Measurements from ENCODE around the gene ZNF74. TPM values are rescaled to one million over a fixed set of nuclear protein-coding genes. Genes with fewer than 3 reads are reported as not detected.

ZNF74 gene
- total RNA-seq, 1 experiment from 2014 or later: 8.1 TPM

DNA sequence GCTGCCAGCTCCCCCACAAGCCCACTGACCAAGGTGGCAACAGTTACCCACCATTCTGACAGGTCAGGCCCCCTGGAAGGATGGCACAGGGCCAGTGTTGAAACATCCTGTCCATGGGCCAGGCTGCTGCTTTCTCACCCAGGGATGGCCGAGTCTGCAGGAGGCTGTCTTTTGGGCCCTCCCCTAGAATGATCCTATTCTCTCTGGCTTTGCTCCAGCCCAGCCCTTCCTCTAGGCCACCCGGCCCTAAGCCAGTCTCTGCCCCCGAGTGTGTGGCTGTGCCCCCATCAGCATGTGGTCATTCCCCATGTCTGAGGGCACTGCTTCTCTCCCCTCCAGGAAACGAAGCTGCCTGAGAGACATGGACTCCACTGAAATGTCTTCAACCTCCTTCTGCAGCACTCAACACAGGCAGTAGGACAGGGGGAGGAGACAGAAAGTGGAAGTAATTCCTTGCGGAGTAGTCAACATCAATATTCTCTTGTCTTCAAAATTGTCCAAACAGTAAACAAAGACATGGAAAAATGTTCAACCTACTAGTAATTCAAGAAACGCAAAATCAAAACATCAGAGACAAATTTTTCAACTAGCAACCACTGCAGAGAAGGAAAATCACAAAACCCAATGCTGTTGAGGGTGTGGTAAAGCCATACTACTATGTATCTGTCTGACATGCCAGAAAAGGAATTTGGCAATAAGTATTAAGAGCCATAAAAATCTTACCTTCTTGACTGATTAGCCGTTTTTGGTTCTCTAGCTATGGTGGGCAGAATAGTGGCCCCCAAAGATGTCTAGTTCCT lies 48.7 kb downstream of the ZNF74 start:
- H3K27me3 ChIP-seq (ENCODE audit: insufficient read depth, low read depth): no peaks in the 10 kb centered on the region
- no peaks in the 10 kb centered on the region for H3K4me1 ChIP-seq (replicated peaks; ENCODE audit: insufficient read depth)
- H4K20me1 ChIP-seq (ENCODE audit: insufficient read depth): no peaks in the 10 kb centered on the region
- DNase-seq: no peak
- intact Hi-C loops (cut with micrococcal nuclease; ENCODE audit: unreplicated experiment): no loop called here
- TF ChIP-seq, protein P1, sequence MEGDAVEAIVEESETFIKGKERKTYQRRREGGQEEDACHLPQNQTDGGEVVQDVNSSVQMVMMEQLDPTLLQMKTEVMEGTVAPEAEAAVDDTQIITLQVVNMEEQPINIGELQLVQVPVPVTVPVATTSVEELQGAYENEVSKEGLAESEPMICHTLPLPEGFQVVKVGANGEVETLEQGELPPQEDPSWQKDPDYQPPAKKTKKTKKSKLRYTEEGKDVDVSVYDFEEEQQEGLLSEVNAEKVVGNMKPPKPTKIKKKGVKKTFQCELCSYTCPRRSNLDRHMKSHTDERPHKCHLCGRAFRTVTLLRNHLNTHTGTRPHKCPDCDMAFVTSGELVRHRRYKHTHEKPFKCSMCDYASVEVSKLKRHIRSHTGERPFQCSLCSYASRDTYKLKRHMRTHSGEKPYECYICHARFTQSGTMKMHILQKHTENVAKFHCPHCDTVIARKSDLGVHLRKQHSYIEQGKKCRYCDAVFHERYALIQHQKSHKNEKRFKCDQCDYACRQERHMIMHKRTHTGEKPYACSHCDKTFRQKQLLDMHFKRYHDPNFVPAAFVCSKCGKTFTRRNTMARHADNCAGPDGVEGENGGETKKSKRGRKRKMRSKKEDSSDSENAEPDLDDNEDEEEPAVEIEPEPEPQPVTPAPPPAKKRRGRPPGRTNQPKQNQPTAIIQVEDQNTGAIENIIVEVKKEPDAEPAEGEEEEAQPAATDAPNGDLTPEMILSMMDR (conservative IDR thresholded peaks at IDR 0.05): no peak
- TF ChIP-seq EZH2 (IDR thresholded peaks at IDR 0.05; ENCODE audit: low read depth): no peak
- H3K79me2 ChIP-seq (ENCODE audit: low read depth): no peaks in the 10 kb centered on the region
- no TSS peak for BruUV-seq (replicated peaks)
- H3F3A ChIP-seq (ENCODE audit: insufficient read depth, low read depth): no peaks in the 10 kb centered on the region
- POLR2A ChIA-PET (ENCODE audit: unreplicated experiment): no interaction called here
- no peaks in the 10 kb centered on the region for H3K9me2 ChIP-seq (ENCODE audit: insufficient read depth)
- no peaks in the 10 kb centered on the region for H3K9me3 ChIP-seq (ENCODE audit: insufficient read depth, low read depth)
- H2AFZ ChIP-seq: no peak overlapping the region
- no peak overlapping the region for H3K4me2 ChIP-seq
- no peaks in the 10 kb centered on the region for H3K36me3 ChIP-seq (ENCODE audit: low read depth)
- no peak overlapping the region for H3K27ac ChIP-seq
- no peak overlapping the region for H3K4me3 ChIP-seq
- CTCF ChIA-PET: no interaction called here

DNA sequence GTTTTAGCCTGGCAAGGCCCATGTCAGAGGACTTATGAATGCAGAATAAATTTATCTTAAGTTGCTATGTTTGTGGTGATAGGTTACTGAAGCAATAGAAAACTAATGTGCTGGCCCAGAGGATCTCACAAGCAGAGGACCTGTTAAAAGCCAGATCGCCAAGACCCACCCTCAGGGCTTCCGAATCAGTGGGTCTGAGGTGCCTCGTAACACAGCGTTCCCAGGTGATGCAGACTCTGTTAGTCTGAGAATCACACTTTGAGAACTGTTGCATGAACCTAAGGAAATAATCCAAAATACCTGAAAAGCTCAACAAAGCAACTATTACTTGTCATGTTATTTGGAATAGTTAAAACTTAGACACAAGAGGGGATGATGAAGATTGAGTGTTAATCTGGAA lies 50.4 kb downstream of the ZNF74 start:
- Histone ChIP-seq H4K20me1 (ENCODE audit: insufficient read depth) (no peaks in the 10 kb centered on the region), H3K4me1 (replicated peaks; ENCODE audit: insufficient read depth) (no peaks in the 10 kb centered on the region), H3K27ac (no peak overlapping the region), H3K27me3 (ENCODE audit: insufficient read depth, low read depth) (no peaks in the 10 kb centered on the region), H3K79me2 (ENCODE audit: low read depth) (no peaks in the 10 kb centered on the region), H3K9me3 (ENCODE audit: insufficient read depth, low read depth) (no peaks in the 10 kb centered on the region), H2AFZ (no peak overlapping the region), H3K4me2 (no peak overlapping the region), H3K9me2 (ENCODE audit: insufficient read depth) (no peaks in the 10 kb centered on the region), H3K4me3 (no peak overlapping the region), H3K36me3 (ENCODE audit: low read depth) (no peaks in the 10 kb centered on the region), H3F3A (ENCODE audit: insufficient read depth, low read depth) (no peaks in the 10 kb centered on the region)
- TF ChIP-seq EZH2 (IDR thresholded peaks at IDR 0.05; ENCODE audit: low read depth): no peak
- TF ChIP-seq, protein P1 (conservative IDR thresholded peaks at IDR 0.05): no peak
- no peak for DNase-seq
- no TSS peak for BruUV-seq (replicated peaks)
- CTCF ChIA-PET: no interaction called here
- POLR2A ChIA-PET (ENCODE audit: unreplicated experiment): no interaction called here
- intact Hi-C loops (cut with micrococcal nuclease; ENCODE audit: unreplicated experiment): no loop called here

DNA sequence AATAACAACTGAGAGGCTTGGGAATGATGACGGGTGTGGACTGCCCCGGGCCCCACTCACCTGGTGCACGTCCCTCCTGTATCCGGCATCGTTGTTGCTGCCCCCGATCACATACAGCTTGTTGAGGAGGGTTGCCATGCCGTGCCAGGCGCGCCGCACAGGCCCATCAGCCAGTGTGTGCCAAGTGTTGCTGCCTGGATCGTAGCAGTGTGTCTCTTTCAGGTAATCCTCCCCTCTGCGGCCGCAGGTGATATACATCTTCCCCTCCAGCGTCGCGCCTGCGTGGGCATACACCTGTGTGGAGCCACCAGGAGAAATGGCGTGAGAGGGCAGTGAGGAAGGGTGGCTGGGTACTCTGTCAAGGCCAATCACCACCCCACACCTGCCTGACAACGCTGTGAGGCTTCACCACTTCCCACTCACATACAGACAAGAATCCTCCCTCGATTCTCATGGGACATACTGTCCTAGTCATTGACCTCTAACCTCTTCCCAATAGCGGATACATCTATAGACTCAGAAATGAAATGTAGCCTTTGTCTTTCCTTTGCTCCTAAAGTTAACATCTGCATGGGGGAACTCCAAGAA lies 52.5 kb downstream of the ZNF74 start:
- intact Hi-C loops (cut with micrococcal nuclease; ENCODE audit: unreplicated experiment): no loop called here
- no peak for TF ChIP-seq EZH2 (IDR thresholded peaks at IDR 0.05; ENCODE audit: low read depth)
- TF ChIP-seq, protein P1 (conservative IDR thresholded peaks at IDR 0.05): no peak
- Histone ChIP-seq H3K27ac (no peak overlapping the region), H3K9me2 (ENCODE audit: insufficient read depth) (no peaks in the 10 kb centered on the region), H3K27me3 (ENCODE audit: insufficient read depth, low read depth) (no peaks in the 10 kb centered on the region), H4K20me1 (ENCODE audit: insufficient read depth) (no peaks in the 10 kb centered on the region), H3K9me3 (ENCODE audit: insufficient read depth, low read depth) (no peaks in the 10 kb centered on the region), H3K4me2 (no peak overlapping the region), H3K4me1 (replicated peaks; ENCODE audit: insufficient read depth) (no peaks in the 10 kb centered on the region), H3K79me2 (ENCODE audit: low read depth) (no peaks in the 10 kb centered on the region), H3K4me3 (no peak overlapping the region), H3K36me3 (ENCODE audit: low read depth) (no peaks in the 10 kb centered on the region), H3F3A (ENCODE audit: insufficient read depth, low read depth) (no peaks in the 10 kb centered on the region), H2AFZ (no peak overlapping the region)
- POLR2A ChIA-PET (ENCODE audit: unreplicated experiment): no interaction called here
- CTCF ChIA-PET: no interaction called here
- DNase-seq: no peak
- no TSS peak for BruUV-seq (replicated peaks)

All from PC-9 (cell line).